ENCODE measurements around the gene AFF4.
"Not testable (repeated sequence)": the region's sequence is repeated elsewhere in the genome, so short reads cannot be mapped to it uniquely, and the experiment has no call there.

The AFF4 gene

DNA sequence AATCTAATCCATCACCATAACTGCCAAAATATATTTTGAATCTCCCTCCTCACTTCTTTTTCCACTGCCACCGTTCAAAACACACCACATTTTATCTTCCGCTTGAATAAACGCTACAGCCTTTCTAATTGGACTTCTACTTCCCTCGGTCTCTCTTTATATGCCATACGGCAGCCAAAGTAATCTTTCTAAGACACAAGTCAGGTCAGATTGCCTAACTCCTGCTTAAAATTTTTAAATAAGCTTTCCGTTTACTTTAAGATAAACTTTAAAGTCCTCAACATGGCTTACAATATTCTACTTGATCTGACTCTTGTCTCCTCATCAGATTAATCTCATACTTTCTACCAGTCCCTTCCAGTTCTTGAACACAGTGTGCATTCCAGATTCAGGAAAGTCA, 9.7 kb downstream of the AFF4 start:
- in situ Hi-C loops (cut with MboI; ENCODE audit: low sequenced_read_pairs): no loop called here

DNA sequence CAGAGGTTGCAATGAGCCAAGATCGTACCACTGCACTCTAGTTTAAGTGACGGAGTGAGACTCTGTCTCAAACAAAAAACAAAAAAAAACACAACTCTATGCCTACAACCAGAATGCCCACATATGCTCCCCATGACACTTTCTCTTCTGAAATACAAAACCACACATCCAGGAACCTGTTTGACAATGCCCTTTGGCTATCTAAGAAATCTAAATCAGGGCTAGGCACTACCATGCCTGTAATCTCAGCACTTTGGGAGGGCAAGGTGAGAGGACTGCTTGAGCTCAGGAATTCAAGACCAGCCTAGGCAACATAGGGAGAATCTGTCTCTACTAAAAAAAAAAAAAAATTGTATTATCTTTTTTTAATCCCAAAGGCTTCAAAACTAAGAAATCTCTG, 10.6 kb downstream of the AFF4 start:
- in situ Hi-C loops (cut with MboI; ENCODE audit: low sequenced_read_pairs): no loop called here

DNA sequence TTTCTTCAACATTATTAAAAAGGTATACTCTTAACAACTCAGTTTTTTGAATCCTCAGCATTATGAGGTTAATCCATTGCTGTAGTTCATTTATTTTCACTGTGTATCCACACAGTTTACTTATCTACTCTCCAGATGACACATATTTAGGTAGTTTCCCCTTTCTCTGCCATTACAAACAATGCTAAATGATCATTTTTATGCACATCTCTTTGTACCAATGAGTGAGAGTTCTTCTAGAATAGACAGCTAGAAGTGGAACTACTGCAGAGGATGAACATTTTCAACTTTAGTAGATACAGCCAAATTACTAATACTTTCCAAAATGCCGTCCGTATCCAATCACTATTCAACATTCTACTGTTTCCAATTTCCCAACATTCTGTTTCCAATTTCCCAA, 11.5 kb downstream of the AFF4 start:
- in situ Hi-C loops (cut with MboI; ENCODE audit: low sequenced_read_pairs): no loop called here

DNA sequence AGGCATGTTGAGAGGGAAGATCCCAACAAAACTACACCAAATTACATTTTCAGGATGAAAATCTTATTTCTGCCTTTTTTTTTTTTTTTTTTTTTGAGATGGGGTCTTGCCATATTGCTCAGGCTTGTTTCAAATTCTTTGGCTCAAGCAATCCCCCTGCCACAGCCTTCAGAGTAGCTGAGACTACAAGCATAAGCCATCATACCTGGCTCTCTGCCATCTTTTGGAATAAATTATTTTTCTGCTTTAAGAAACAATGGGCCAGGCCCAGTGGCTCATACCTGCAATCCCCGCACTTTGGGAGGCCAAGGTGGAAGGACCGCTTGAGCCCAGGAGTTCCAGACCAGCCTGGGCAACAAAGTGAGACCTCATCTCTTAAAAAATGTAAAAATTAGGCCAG, 14.3 kb downstream of the AFF4 start:
- in situ Hi-C loops (cut with MboI; ENCODE audit: low sequenced_read_pairs): no loop called here

DNA sequence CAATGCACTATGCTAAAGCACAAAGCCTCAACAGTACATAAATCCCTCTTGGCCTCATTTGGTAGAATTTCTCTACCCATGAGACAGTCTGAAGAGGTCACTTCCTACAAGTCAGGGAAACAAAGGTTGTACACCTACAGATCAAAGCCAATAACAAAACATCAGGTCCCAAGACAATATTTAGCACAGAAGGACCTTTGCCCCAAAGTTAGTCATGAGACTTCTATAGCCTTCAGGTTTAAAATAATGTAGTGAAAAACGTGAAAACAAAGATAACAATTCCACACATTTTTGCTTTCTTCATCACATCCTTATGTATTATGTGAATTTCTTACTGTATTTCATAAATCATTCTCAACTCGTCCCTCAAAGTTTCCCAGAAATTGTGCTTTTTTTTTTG, 15.8 kb downstream of the AFF4 start:
- in situ Hi-C loops (cut with MboI; ENCODE audit: low sequenced_read_pairs): no loop called here

DNA sequence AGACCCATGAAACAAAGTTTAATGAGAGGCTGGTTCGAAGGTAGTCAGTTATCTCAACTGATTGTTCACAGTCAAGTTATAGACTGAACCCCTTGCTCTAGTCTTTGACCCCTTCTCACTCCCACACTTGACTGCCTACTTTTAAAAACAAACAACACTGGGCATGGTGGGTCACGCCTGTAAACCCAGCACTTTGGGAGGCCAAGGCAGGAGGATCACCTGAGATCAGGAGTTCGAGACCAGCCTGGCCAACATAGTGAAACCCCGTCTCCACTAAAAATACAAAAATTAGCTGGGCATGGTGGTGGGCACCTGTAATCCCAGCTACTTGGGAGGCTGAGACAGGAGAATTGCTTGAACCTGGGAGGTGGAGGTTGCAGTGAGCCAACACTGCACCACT, 18.1 kb downstream of the AFF4 start:
- in situ Hi-C loops (cut with MboI; ENCODE audit: low sequenced_read_pairs): not testable (repeated sequence)

DNA sequence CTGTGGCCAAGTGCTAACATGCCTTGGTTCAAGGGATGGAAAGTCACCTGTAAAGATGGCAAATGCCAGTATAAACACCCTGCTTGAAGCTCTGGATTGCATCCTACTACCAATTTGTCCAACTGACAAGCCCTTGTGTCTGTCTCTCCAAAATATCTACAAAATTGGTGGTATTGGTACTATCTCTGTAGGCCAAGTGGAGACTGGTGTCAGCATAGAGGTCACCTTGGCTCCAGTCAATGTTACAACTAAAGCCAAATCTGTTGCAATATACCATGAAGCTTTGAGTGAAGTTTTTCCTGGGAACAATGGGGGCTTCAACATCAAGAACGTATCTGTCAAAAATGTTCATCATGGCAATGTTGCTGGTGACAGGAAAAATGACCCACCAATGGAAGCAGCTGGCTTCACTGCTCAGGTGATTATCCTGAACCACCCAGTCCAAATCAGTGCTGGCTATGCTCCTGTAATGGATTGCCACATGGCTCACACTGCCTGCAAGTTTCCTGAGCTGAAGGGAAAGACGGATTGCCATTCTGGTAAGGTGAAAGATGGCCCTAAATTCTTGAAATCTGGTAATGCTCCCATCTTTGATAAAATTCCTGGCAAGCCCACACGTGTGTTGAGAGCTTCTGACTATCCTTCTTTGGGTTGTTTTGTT, 19.9 kb downstream of the AFF4 start:
- in situ Hi-C loops (cut with MboI; ENCODE audit: low sequenced_read_pairs): no loop called here

DNA sequence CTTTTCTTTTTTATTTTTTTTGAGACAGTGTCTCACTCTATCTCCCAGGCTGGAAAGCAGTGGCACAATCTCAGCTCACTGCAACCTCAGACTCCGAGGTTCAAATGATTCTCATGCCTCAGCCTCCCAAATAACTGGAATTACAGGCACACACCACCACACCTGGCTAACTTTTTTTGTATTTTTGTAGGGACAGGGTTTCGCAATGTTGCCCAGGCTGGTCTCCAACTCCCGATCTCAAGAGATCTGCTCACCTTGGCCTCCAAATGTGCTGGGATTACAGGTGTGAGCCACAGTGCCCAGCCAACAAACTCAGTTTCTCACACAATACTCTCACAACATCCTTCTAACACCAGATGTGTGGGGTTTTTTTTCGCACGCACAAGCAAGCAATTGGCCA, 22.1 kb downstream of the AFF4 start:
- in situ Hi-C loops (cut with MboI; ENCODE audit: low sequenced_read_pairs): no loop called here

DNA sequence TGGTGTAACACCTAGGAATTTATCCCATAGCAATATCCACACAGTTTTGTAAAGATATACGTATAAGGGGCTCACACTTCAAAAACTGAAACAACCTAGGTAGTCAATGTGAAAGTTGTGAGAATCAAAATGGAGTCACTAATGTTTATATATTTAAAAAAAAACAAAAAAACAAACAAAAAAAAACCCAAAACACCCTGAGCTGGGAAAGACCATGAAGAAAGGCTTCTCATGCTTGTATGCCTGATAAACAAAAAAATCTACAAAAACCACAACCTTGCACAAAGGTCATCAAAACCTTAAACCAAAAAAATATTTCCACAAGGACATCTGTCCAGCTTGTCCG, 35.4 kb downstream of the AFF4 start:
- in situ Hi-C loops (cut with MboI; ENCODE audit: low sequenced_read_pairs): no loop called here

DNA sequence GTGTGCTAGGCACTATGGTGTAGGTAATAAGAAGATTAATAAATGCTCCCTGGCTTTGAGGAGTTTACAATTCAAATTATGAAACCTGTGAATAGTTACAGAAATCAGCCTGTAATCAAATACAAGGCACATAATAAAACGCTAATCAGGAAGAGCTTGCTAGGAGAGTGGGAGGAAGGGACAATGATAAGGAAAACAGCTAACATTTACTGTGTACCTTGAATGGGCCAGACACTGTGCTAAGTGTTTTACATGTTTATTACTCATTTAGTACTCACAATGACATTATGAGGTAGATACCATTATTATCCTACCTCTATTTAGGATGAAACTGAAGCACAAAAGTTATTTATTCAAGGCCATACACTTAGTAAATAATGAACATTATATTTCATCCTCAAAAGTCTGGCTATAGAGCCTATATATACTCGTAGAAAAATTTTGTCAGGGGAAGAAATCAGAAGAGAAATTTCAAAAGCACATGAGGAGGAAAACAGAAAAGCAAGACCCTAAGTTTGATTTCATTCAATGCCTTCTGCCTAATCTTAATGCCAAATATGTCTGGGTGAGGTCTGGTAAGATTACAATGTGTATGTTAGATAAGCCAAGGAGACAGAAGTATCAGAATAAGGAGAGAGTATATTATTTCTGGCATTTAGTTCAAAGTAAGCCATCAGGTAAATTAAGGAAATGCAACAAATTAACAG, 35.9 kb downstream of the AFF4 start:
- in situ Hi-C loops (cut with MboI; ENCODE audit: low sequenced_read_pairs): no loop called here

DNA sequence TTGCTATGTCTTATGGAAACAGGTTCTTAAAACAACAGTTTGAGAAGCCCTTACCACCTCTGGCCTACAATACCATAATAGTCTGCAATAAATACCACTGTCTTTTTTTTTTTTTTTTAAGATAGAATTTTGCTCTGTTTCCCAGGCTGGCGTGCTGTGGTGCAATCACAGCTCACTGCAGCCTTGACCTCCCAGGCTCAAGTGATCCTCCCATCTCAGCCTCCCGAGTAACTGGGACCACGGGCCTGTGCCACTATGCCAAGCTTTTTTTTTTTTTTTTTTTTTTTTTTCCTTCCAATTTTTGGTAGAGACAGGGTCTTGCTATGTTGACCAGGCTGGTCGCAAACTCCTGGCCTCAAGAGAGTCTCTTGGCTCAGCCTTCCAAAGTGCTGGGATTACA, 37.0 kb downstream of the AFF4 start:
- in situ Hi-C loops (cut with MboI; ENCODE audit: low sequenced_read_pairs): no loop called here

DNA sequence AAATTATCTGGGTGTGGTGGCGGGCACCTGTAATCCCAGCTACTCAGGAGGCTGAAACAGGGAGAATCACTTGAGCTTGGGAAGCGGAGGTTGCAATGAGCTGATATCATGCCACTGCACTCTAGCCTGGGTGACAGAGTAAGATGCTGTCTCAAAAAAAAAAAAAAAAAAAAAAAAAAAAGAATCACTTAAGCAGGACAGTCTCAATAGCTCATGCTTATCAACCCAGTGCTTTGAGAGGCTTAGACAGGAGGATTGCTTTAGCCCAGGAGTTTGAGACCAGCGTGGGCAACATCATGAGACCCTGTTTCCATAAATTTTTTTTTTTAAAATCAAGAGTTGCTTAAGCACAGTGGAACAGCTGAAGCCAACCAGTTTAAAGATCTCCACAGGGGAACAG, 47.3 kb downstream of the AFF4 start:
- in situ Hi-C loops (cut with MboI; ENCODE audit: low sequenced_read_pairs): no loop called here

DNA sequence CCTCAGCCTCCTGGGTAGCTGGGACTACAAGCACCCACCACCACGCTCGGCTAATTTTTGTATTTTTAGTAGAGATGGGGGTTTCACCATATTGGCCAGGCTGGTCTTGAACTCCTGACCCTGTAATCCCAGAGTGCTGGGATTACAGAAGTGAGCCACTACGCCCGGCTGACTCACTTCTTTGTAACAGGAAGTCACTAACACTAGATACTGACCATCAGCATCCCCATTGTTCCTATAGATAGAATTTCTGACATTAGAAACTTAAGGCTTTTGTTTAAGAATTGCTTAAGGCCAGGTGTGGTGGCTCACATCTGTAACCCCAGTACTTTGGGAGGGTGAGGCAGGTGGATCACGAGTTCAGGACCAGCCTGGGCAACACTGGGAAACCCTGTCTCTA, 47.8 kb downstream of the AFF4 start:
- in situ Hi-C loops (cut with MboI; ENCODE audit: low sequenced_read_pairs): no loop called here

DNA sequence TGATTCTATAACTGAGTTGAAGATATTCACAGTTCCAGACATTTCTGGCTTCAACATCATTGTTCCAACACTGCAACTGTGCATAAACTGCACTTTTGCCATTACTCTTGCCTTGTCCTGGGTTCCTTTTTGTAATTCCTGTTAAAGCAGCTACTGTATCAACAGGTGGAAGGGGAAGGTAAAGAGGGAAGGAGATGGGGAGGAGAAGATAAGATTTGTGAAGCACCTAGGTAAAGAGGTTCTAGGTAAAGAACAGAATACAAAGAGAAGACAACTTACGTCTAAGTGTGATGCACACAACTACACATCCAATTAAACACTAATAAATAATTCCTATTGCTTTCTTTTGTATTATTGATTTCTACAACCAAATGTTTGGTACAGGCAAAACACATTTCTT, 53.7 kb downstream of the AFF4 start:
- in situ Hi-C loops (cut with MboI; ENCODE audit: low sequenced_read_pairs): no loop called here

DNA sequence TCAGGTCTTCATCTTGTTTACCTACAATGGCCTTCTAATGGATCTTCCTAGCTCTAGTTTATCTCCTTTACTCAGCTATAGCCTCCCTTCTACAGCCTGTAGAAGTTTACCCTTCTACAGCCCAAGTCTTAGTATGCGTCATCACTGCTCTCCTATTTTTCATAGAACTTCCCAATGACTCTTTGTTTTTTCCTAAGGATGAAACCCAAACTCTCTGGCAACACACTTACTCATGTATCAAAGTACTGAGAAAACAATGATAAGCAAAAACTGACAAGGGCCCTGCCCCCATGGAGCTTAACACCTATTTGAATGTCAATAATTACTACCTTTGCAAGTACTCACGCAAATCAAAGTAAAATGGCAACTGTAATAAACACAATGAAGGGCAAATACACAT, 56.3 kb downstream of the AFF4 start:
- in situ Hi-C loops (cut with MboI; ENCODE audit: low sequenced_read_pairs): no loop called here

DNA sequence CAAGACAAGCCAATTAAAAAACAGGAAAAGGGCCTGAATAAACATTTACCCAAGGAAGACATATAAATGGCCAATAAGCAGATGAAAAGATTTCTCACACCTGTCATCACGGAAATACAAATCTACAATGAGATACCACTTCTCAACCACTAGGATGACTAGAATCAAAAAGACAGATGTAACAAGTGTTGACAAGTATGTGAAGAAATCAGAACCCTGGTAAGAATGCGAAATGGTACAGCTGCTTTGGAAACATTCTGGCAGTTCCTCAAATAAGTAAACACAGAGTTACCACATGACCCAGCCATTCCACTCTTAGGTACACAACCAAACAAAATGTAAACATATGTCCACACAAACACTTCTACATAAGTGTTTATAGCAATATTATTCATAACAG, 57.5 kb downstream of the AFF4 start:
- in situ Hi-C loops (cut with MboI; ENCODE audit: low sequenced_read_pairs): no loop called here

DNA sequence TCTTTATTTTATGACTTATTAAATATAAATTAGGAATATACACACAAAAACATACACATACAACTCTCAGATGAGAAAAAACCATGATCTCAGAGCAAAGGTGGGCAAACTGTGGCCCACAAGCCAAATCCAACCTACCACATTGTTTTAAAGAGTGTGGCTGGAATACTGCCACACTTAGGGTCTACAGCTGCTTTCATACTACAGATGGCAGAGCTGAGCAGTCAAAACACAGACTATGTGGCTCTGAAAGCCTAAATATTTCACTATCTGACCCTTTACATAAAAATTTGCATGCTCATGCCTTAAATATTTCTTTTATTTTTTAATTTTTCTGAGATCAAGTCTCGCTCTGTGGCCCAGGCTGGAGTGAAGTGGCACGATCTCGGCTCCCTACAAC, 61.7 kb downstream of the AFF4 start:
- in situ Hi-C loops (cut with MboI; ENCODE audit: low sequenced_read_pairs): no loop called here

DNA sequence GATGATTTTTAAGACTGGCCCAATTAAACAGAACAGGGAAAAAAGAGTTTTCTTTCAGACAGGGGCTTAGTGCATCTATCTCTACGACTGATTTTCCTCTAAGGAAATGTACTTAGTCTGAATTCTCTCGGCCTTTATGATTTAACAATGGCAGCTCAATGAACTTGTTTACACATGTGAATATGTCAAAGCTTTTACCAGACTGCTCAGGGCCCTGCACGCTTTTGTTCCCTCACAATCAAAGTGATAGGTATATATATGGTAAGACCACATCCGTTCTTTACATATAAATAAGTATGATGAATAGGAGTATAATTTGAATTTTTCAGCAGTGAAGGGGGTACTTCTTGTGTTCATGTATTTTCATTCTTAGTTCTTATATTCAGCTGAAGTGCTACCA, 62.4 kb downstream of the AFF4 start:
- in situ Hi-C loops (cut with MboI; ENCODE audit: low sequenced_read_pairs): no loop called here

DNA sequence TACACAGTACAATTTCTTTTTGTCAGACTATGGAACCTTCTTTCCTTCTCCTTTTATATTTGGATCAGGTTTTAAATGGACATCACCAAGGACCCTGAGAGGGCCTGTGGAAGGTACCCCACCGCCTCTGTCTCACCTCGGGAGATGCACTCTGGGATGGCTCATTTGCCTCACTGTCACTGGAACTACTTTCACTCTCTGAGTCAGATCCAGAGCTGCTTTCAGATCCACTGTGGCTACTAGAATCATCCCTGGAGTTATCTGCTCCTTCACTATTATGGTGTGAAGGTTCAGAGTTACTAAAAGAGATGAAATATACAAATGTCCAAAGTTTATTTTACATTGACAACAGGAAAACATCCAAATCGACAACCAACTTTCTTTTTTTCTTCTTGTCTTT, 65.3 kb downstream of the AFF4 start:
- in situ Hi-C loops (cut with MboI; ENCODE audit: low sequenced_read_pairs): no loop called here

DNA sequence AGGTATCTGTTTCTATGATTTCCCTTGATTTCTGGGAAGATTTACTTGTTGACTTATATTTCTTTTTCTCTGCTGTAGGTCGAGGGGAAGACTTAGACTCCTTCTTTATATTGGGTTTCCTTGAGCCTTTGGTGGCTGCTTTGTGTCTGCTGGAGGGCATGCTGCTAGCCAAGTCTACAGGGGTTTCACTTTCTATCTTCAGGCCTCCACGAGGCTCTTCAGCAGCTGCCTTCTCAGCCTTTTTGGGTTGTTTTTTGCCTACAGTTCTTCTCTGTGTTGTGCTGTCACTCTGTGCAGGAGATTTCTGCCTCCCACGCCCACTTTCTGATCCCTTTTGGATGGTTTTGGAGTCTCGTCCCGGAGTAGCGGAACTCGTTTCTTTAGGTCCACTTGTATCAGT, 66.7 kb downstream of the AFF4 start:
- in situ Hi-C loops (cut with MboI; ENCODE audit: low sequenced_read_pairs): no loop called here

DNA sequence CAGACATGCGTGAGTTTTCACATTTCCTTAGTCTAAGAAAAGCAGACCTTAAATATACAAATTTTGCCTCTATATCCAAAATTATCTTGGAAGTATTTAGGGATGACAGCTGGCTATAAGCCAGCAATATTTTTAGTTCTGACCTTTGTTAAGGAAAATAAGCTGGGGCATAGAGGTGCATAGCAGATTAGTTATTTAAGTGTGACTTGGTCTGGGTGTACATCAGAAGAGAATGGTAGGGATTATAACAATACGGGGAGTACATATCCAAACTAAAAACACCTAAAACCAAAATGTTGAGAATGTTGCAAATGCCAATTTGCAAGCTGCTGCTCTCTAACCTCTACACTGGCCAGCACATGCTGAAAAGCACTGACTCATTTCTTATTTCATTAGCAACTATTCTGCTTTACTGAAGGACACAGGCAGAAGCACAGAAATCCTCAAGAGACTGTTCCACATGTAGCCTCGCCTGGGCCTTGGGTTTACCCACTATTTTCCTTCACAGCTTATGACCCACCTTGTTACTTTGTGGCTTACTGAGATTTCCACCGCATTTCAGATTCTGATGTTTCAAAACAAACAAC, 67.6 kb downstream of the AFF4 start:
- in situ Hi-C loops (cut with MboI; ENCODE audit: low sequenced_read_pairs): no loop called here

DNA sequence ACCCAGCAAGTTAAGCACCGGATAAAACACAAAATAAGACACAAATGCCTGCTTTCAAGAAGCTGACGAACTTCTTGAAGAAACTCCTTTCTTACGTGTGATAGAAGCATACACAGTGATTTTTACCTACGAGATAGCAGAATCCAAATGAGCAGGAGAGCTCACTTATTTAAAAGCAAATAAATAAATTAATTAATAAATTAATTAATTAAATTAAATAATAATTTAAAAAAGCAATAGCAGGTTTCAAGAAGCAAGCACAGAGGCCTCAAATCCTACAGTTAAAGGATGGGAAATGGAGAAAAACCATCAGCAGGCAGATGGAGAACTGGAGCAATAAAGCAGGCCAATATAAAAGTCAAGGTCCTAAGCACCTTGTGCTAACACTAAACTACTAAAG, 72.6 kb downstream of the AFF4 start:
- in situ Hi-C loops (cut with MboI; ENCODE audit: low sequenced_read_pairs): no loop called here

DNA sequence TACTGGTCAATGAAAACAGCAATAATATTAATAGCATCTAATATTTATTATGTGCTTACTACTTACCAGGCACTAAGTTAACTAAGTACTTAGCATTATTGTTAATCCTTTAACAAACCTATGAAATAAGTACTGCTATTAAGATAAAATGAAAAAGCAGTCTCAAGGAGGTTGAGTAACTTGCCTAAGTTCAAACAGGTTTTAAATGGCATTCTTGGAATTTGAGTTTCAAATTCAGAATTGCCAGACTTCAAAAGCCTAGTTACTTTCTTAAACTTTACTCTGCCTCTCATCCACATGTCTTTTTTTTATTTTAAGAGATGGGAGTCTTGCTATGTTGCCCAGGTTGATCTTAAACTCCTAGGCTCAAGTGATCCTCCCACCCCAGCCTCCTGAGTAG, 73.9 kb downstream of the AFF4 start:
- in situ Hi-C loops (cut with MboI; ENCODE audit: low sequenced_read_pairs): no loop called here
